Chondrocyte (in vitro differentiated cells): Measurements from ENCODE around the gene URB2. TPM values are rescaled to one million over a fixed set of nuclear protein-coding genes. Genes with fewer than 3 reads are reported as not detected.

Experiments
- DNase-seq: peaks from one replicate; pipeline ENCODE4 v3.0.0; 2021; ENCODE audit warnings: mixed read lengths, low spot score
- H3K27ac Mint-ChIP-seq: one replicate; pipeline ENCODE4 v1.8.0; 2021; ENCODE audit warnings: mild to moderate bottlenecking, moderate library complexity, mixed read lengths; ENCODE audit not compliant: unreplicated experiment
- H3K27me3 Mint-ChIP-seq: 2 replicates; pipeline ENCODE4 v1.8.0; 2021; ENCODE audit warnings: low read depth, mixed read lengths
- H3K36me3 Mint-ChIP-seq: 2 replicates; pipeline ENCODE4 v1.8.0; 2021; ENCODE audit warnings: low read depth, mixed read lengths
- H3K4me1 Mint-ChIP-seq: 2 replicates; pipeline ENCODE4 v1.8.0; 2021; ENCODE audit warnings: low read depth, mild to moderate bottlenecking, mixed read lengths
- H3K4me3 Mint-ChIP-seq: one replicate; pipeline ENCODE4 v1.8.0; 2021; ENCODE audit warnings: mild to moderate bottlenecking, moderate library complexity, mixed read lengths; ENCODE audit not compliant: unreplicated experiment
- H3K9me3 Mint-ChIP-seq: 2 replicates; pipeline ENCODE4 v1.8.0; 2021; ENCODE audit warnings: low read depth, mixed read lengths
- total RNA-seq: library from RNA; stranded (reverse); gene quantifications from 3 replicates; pipeline ENCODE4 v1.2.1, GENCODE V29; 2021
- TF ChIP-seq, protein P1 (sequence below): fragments of 200-600 bp; sonication (generic); IDR thresholded peaks from 2 replicates; pipeline ENCODE4 v1.5.0; 2021; ENCODE audit warnings: antibody characterized with exemption, mild to moderate bottlenecking, moderate library complexity

URB2 gene
- total RNA-seq, 1 donor from 2014 or later, result 8.4 TPM

GRCh38 chr1:229614701-229615100 is 11.3 kb upstream of the URB2 start:
- Mint-ChIP-seq H3K4me3 (no peak overlapping the region), H3K4me1 (peaks cover 5% of the 10 kb centered on the region), H3K27me3 (no peaks in the 10 kb centered on the region), H3K36me3 (peaks cover 30% of the 10 kb centered on the region), H3K9me3 (no peaks in the 10 kb centered on the region), H3K27ac (no peak overlapping the region)
- TF ChIP-seq, protein P1, sequence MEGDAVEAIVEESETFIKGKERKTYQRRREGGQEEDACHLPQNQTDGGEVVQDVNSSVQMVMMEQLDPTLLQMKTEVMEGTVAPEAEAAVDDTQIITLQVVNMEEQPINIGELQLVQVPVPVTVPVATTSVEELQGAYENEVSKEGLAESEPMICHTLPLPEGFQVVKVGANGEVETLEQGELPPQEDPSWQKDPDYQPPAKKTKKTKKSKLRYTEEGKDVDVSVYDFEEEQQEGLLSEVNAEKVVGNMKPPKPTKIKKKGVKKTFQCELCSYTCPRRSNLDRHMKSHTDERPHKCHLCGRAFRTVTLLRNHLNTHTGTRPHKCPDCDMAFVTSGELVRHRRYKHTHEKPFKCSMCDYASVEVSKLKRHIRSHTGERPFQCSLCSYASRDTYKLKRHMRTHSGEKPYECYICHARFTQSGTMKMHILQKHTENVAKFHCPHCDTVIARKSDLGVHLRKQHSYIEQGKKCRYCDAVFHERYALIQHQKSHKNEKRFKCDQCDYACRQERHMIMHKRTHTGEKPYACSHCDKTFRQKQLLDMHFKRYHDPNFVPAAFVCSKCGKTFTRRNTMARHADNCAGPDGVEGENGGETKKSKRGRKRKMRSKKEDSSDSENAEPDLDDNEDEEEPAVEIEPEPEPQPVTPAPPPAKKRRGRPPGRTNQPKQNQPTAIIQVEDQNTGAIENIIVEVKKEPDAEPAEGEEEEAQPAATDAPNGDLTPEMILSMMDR, result no peak
- DNase-seq, result no peak

GRCh38 chr1:229617351-229618100 is 8.5 kb upstream of the URB2 start:
- H3K4me1 Mint-ChIP-seq, result peaks cover 28% of the 10 kb centered on the region
- no peak overlapping the region for H3K4me3 Mint-ChIP-seq
- H3K27me3 Mint-ChIP-seq, result no peaks in the 10 kb centered on the region
- H3K36me3 Mint-ChIP-seq, result peaks cover 9% of the 10 kb centered on the region
- H3K27ac Mint-ChIP-seq, result no peak overlapping the region
- H3K9me3 Mint-ChIP-seq, result no peaks in the 10 kb centered on the region
- no peak for DNase-seq
- TF ChIP-seq, protein P1, result no peak

GRCh38 chr1:229619002-229619401 is 7.0 kb upstream of the URB2 start:
- no peak overlapping the region for H3K4me3 Mint-ChIP-seq
- H3K27me3 Mint-ChIP-seq, result no peaks in the 10 kb centered on the region
- H3K4me1 Mint-ChIP-seq, result peaks cover 35% of the 10 kb centered on the region
- no peak for DNase-seq
- H3K36me3 Mint-ChIP-seq, result no peaks in the 10 kb centered on the region
- no peaks in the 10 kb centered on the region for H3K9me3 Mint-ChIP-seq
- H3K27ac Mint-ChIP-seq, result no peak overlapping the region
- TF ChIP-seq, protein P1, result no peak

- TF ChIP-seq, protein P1, result no peak
- no peak for DNase-seq
- Mint-ChIP-seq H3K4me3 (no peak overlapping the region), H3K36me3 (no peaks in the 10 kb centered on the region), H3K27ac (no peak overlapping the region), H3K9me3 (no peaks in the 10 kb centered on the region), H3K4me1 (peaks cover 41% of the 10 kb centered on the region), H3K27me3 (no peaks in the 10 kb centered on the region)
These were observed 6.4 kb upstream of the URB2 start for GRCh38 chr1:229619614-229620013.

GRCh38 chr1:229620876-229621275 is 5.2 kb upstream of the URB2 start:
- Mint-ChIP-seq H3K4me3 (no peak overlapping the region), H3K27me3 (no peaks in the 10 kb centered on the region), H3K36me3 (no peaks in the 10 kb centered on the region), H3K27ac (no peak overlapping the region), H3K9me3 (no peaks in the 10 kb centered on the region), H3K4me1 (peaks cover 48% of the 10 kb centered on the region)
- TF ChIP-seq, protein P1, result no peak
- no peak for DNase-seq
